NCI-H187 (cell line): Measurements from ENCODE around the gene NAGK.

Source experiments
- DNase-seq, 2 experiments: peaks; one replicate each; lab custom pipeline; 2025; lab: John Stamatoyannopoulos, UW

The NAGK gene

DNA sequence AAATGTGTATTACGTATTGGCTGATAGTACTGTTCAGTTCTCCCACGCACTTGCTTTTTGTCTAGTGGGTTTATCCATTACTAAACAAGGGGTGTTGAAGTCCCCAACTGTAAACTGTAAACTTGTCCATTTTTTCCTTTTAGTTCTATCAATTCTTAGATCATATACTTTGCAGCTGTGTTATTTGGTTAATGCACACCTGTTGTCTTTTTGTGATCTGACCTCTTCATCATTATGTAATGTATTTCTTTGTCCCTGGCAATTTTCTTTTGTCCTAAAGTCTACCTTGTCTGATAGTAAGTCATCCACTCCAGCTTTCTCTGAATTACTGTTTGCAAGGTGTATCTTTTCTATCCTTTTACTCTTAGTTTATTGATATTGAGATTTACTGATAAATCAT, 39.6 kb downstream of the NAGK start:
- DNase-seq = no peak

DNA sequence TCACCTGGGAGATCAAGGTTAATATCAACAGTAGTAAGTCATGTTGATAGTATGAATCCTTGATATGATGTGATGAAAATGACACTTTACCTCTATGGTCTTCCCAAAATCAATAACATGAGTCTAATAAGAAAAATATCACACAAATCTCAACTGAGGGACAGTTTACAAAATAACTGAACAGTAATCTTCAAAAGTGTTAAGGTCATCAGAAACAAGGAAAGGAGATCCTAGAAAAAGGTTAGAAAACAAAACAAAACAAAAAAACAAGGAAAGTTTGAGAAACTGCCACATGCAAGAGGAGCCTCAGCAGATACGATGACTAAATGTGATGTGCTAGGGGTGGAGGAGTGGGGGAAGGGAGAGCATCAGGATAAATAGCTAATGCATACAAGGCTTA, 45.4 kb downstream of the NAGK start:
- no peak for DNase-seq

DNA sequence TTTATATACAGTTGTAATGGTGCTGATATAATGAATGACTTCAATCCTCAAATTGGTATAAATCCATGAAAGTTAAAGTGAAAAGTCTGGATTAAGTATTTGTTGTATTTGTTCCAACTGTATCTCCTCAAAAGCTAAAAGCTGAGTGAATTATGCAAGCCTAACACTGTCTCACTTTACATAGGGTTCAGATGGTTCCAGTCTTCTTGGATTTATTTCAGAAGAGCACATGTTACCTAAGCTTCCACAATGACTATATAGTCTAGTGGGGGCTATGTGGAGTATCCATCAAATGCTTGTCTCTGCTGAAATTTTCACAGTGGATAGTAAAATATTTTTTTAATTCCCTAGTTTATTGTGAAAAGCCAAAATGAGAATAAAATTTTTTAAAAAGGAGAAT, 48.6 kb downstream of the NAGK start:
- no peak for DNase-seq

DNA sequence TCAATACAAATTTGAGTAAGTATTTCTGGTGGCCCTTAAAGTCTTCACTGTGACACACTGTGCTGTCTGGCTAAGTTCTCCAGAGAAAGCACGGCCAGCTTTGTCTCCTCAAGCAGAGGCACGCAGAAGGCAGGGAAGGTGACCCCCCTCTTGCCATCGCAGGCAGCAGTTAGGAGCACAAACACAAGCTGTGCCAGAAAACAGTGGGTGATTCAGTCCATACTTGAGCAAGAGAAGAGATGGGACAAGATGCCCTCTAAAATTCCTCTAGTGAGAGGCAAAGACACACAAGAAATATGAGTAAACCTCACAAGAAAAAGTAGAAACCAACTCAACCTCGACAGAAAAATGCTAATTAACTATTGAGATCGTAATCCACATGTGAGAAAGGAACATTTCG, 51.7 kb downstream of the NAGK start:
- no peak for DNase-seq

DNA sequence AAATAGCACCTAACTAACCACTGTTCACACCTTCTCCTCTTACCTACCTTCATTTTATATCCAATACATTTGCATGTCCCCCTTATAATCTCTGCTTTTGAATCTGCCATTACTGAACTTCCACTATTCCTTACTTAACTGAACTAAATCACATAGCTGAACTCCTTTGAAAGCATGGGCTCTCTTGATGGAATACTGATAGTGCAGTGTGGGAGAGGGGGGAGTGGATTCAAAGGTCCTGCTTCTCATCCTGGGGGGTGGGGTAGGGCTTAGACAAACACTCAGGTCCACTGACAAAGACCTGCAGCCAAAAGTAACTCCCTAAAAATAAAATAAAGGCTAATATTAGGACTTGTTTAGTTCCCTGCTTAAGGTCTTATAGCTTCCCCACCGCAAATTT, 53.0 kb downstream of the NAGK start:
- DNase-seq = no peak

DNA sequence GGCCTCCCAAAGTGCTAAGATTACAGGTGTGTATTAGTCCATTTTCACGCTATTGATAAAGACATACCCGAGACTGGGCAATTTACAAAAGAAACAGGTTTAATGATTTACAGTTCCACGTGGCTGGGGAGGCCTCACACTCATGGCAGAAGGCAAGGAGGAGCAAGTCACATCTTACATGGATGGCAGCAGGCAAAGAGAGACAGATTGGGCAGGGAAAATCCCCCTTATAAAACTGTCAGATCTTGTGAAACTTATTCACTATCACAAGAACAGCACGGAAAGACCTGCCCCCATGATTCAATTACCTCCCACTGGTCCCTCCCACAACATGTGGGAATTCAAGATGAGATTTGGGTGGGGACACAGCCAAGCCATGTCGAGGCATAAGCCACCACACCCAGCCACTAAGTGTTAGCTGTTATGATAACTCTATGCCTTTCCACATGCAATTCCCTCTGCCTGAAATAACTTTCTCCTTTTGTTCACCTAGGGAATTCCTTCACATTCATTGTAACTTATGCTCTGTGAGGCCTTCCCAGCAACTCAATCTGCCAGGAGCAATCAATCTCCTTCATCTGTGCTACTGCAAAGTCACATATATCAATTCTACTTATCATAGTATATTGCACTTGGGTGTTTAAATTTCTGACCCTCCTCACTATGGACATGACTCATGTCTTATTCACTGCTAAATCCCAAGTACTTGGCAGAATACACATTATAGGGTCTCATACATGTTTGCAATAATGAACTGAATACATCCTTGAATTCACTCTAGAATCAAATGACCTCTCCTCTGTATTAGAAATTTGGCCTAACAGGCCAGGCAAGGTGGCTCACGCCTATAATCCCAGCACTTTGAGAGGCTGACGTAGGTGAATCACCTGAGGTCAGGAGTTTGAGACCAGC, 54.2 kb downstream of the NAGK start:
- DNase-seq = no peak

DNA sequence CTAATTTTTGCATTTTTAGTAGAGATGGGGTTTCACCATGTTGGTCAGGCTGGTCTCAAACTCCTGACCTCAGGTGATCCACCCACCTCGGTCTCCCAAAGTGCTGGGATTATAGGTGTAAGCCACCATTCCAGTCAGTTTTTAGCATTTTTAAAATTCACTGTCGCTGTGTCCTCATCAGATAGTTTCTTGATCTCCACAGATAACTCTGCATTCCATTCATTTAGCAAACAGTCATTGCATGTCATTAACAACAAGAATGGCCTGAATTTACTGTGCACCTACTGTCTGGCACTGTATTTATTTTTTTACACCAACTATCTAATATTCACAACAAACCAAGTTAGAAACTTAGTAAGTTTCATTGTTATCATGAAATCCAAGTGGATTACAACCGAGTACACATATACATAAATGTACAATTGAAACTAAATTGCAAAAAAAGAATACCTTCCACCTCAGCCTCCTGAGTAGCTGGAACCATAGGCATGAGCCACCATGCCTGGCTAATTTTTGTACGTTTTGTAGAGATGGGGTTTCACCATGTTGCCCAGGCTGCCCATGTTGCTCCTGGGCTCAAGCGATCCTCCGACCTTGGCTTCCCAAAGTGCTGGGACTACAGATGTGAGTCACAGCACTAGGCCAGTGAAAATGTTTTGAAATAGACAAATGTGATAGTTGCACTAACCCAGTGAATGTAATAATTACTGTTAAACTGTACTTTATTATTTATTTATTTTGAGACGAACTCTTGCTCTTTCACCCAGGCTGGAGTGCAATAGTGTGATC, 57.3 kb downstream of the NAGK start:
- no peak for DNase-seq

DNA sequence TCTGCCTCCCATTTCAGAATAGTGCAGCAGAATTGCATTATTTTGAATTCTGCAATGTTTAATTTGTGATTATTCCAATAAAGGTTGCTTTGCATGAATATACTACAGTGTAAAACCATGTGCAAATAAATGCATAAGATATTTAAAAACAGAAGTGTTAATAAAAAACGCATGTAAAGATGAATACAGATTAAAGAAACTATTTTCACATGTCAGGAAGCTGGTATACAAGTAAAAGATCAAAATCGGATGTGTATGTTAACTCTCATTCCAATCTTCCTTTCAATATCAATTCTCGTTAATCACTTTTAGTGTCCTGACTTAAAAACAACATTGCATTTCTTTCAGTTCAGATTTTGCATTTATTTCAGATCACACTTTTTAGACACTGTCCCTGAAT, 58.5 kb downstream of the NAGK start:
- DNase-seq = no peak
